BE2C (cell line): ENCODE results near the gene TMEM200C.

ENCODE experiments used
- DNase-seq: peaks from one replicate; pipeline ENCODE4 v3.0.0-alpha.2; 2020
- H3K27me3 ChIP-seq: fragments of 250-450 bp; sonication (Bioruptor Pico); 2 replicates; pipeline ENCODE4 v1.5.1; 2020; ENCODE audit warnings: mild to moderate bottlenecking
- H3K36me3 ChIP-seq: fragments of 250-450 bp; sonication (Bioruptor Pico); 2 replicates; pipeline ENCODE4 v1.5.1; 2020; ENCODE audit warnings: mild to moderate bottlenecking
- H3K4me1 ChIP-seq: fragments of 250-450 bp; sonication (Bioruptor Pico); 2 replicates; pipeline ENCODE4 v1.5.1; 2020
- H3K4me3 ChIP-seq: 2 replicates; pipeline ENCODE4 v1.5.1; 2011; ENCODE audit warnings: low read depth, low read length
- H3K9me3 ChIP-seq: fragments of 250-450 bp; sonication (Bioruptor Pico); 2 replicates; pipeline ENCODE4 v1.5.1; 2020
- CTCF ChIP-seq: IDR thresholded peaks from 2 replicates; pipeline ENCODE4 v1.5.1; 2012; ENCODE audit warnings: mild to moderate bottlenecking, low read depth, low read length

TMEM200C gene

GRCh38 chr18:5851998-5852397, 43.3 kb downstream of the TMEM200C start:
- H3K4me3 ChIP-seq = no peak overlapping the region
- H3K27me3 ChIP-seq = no peaks in the 10 kb centered on the region
- H3K36me3 ChIP-seq = no peaks in the 10 kb centered on the region
- H3K4me1 ChIP-seq = no peaks in the 10 kb centered on the region
- no peak for DNase-seq
- H3K9me3 ChIP-seq = no peaks in the 10 kb centered on the region
- no peak for TF ChIP-seq CTCF

GRCh38 chr18:5842653-5843052, 52.7 kb downstream of the TMEM200C start:
- no peaks in the 10 kb centered on the region for H3K36me3 ChIP-seq
- no peaks in the 10 kb centered on the region for H3K9me3 ChIP-seq
- TF ChIP-seq CTCF = no peak
- no peak for DNase-seq
- no peaks in the 10 kb centered on the region for H3K27me3 ChIP-seq
- no peaks in the 10 kb centered on the region for H3K4me1 ChIP-seq
- H3K4me3 ChIP-seq = no peak overlapping the region

- no peak for DNase-seq
- no peaks in the 10 kb centered on the region for H3K4me1 ChIP-seq
These were observed 53.8 kb downstream of the TMEM200C start for GRCh38 chr18:5841518-5841917.

GRCh38 chr18:5840547-5840946, 54.8 kb downstream of the TMEM200C start:
- no peak for TF ChIP-seq CTCF
- no peak overlapping the region for H3K4me3 ChIP-seq
- H3K4me1 ChIP-seq = no peaks in the 10 kb centered on the region
- DNase-seq = no peak
- H3K27me3 ChIP-seq = no peaks in the 10 kb centered on the region
- H3K9me3 ChIP-seq = no peaks in the 10 kb centered on the region
- H3K36me3 ChIP-seq = no peaks in the 10 kb centered on the region

More at GRCh38 chr18:5841518-5841917, 53.8 kb downstream of the TMEM200C start:
- no peak for TF ChIP-seq CTCF
- Histone ChIP-seq H3K36me3 (no peaks in the 10 kb centered on the region), H3K27me3 (no peaks in the 10 kb centered on the region), H3K9me3 (no peaks in the 10 kb centered on the region), H3K4me3 (no peak overlapping the region)

- no peak for TF ChIP-seq CTCF
- no peaks in the 10 kb centered on the region for H3K27me3 ChIP-seq
These were observed 55.3 kb downstream of the TMEM200C start for GRCh38 chr18:5840025-5840424.

GRCh38 chr18:5839102-5839501, 56.2 kb downstream of the TMEM200C start:
- Histone ChIP-seq H3K4me3 (no peak overlapping the region), H3K36me3 (no peaks in the 10 kb centered on the region), H3K4me1 (no peaks in the 10 kb centered on the region), H3K9me3 (no peaks in the 10 kb centered on the region), H3K27me3 (no peaks in the 10 kb centered on the region)
- TF ChIP-seq CTCF = no peak
- no peak for DNase-seq

More at GRCh38 chr18:5840025-5840424, 55.3 kb downstream of the TMEM200C start:
- Histone ChIP-seq H3K4me1 (no peaks in the 10 kb centered on the region), H3K36me3 (no peaks in the 10 kb centered on the region), H3K9me3 (no peaks in the 10 kb centered on the region), H3K4me3 (no peak overlapping the region)
- DNase-seq = no peak
